GM12891 (cell line): ENCODE data around the gene EIF4G3.
A peak's percentile ranks its signal among the peaks of the same experiment; 100 is the strongest.

ENCODE experiments used
- DNase-seq: peaks from one replicate; pipeline ENCODE4 v3.0.0; 2011; ENCODE audit warnings: low spot score; ENCODE audit not compliant: insufficient read length
- FAIRE-seq: peaks from 2 replicates; lab custom pipeline; 2011; peaks lifted over from hg19 to GRCh38; lab: Jason Lieb, UNC
- PAX5 ChIP-seq: IDR thresholded peaks from 2 replicates; pipeline ENCODE4 v1.6.1; 2011; ENCODE audit warnings: low read length, moderate library complexity, mild to moderate bottlenecking; ENCODE audit not compliant: insufficient read depth, severe bottlenecking
- POLR2A ChIP-seq: IDR thresholded peaks from 2 replicates; pipeline ENCODE4 v1.6.1; 2011; ENCODE audit warnings: low read depth, low read length, control low read depth
- POLR2AphosphoS5 ChIP-seq: IDR thresholded peaks from 2 replicates; pipeline ENCODE4 v1.6.1; 2011; ENCODE audit warnings: low read depth, low read length, control low read depth
- POU2F2 ChIP-seq: IDR thresholded peaks from 2 replicates; pipeline ENCODE4 v1.6.1; 2011; ENCODE audit warnings: low read depth, mild to moderate bottlenecking, control low read depth, low read length, moderate library complexity
- SPI1 ChIP-seq: IDR thresholded peaks from 2 replicates; pipeline ENCODE4 v1.6.1; 2011; ENCODE audit warnings: low read depth, low read length, control low read depth
- TAF1 ChIP-seq: IDR thresholded peaks from 2 replicates; pipeline ENCODE4 v1.6.1; 2011; ENCODE audit warnings: low read depth, low read length, control low read depth

EIF4G3 gene

DNA sequence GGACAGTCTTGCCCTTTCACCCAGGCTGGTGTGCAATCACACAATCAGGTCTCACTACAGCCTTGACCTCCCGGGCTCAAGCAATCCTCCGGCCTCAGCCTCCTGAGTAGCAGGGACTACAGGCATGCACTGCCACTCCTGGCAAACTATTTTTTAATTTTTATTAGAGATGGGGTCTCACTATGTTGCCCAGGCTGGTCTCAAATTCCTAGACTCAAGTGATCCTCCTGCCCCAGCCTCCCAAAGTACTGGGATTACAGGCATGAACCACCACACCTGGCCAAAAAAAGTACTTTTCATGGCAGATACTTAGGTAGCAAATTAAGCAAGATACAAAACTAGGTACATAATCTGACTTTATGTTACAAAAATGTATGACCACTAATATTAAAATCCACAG is 8.3 kb downstream of the EIF4G3 start:
- TF ChIP-seq POU2F2 = no peak
- no peak for TF ChIP-seq PAX5
- TF ChIP-seq SPI1 = no peak
- no peak for TF ChIP-seq TAF1
- no peak for TF ChIP-seq POLR2AphosphoS5
- no peak for FAIRE-seq

DNA sequence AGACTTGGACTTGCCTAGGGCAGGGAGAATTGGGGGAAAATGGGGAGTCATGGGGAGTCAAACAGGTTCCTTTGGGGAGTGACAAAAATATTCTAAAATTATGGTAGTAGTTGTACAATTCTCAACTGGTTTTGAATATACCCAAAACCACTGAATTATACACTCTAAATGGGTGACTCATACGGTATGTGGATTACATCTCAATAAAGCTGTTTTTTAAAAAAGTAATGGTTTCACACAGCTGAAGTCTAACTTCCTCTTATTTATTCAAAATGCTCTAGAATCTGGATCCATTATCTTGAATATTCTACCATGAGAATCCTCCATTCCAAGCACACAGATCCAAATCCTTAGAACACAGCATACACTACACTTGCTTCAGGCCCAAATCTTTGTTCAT is 11.1 kb downstream of the EIF4G3 start:
- peak; percentile 26 for FAIRE-seq
- TF ChIP-seq SPI1 = no peak
- no peak for TF ChIP-seq PAX5
- TF ChIP-seq POU2F2 = no peak
- TF ChIP-seq POLR2A = no peak
- no peak for DNase-seq

More for the DNA sequence above, 8.3 kb downstream of the EIF4G3 start:
- no peak for DNase-seq

DNA sequence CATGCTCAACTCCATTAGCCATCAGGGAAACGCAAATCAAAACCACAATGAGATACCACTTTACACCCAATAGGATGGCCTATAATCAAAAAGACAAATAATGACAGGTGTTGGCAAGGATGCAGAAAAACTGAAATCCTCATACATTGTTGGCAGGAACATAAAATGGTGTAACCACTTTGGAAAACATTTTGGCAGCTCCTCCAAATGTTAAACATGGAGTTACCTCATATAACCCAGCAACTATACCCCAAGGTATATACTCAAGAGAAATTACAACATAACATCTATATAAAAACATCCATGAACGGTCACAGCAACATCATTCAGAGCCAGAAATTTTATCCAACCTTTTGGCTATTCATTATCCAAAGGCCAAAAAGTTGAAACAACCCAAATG is 11.6 kb downstream of the EIF4G3 start:
- no peak for FAIRE-seq
- TF ChIP-seq TAF1 = no peak
- TF ChIP-seq POLR2A = no peak
- TF ChIP-seq POU2F2 = no peak
- no peak for TF ChIP-seq SPI1
- TF ChIP-seq PAX5 = no peak
- no peak for TF ChIP-seq POLR2AphosphoS5
- no peak for DNase-seq

- TF ChIP-seq POLR2AphosphoS5 (no peak), TAF1 (no peak), POU2F2 (no peak), SPI1 (no peak), POLR2A (no peak), PAX5 (no peak)
- no peak for DNase-seq
- FAIRE-seq = no peak
Observed at GRCh38 chr1:21164266-21164665, 12.4 kb downstream of the EIF4G3 start.

- DNase-seq (no peak), FAIRE-seq (no peak)
- TF ChIP-seq POU2F2 (no peak), POLR2A (no peak), SPI1 (no peak), POLR2AphosphoS5 (no peak), PAX5 (no peak), TAF1 (no peak)
Observed at GRCh38 chr1:21162740-21163464, 13.8 kb downstream of the EIF4G3 start.

GRCh38 chr1:21161842-21162241 is 14.9 kb downstream of the EIF4G3 start:
- DNase-seq (no peak), FAIRE-seq (no peak)
- TF ChIP-seq PAX5 = no peak
- no peak for TF ChIP-seq POLR2AphosphoS5
- no peak for TF ChIP-seq TAF1
- no peak for TF ChIP-seq POU2F2

- no peak for TF ChIP-seq PAX5
- no peak for TF ChIP-seq POLR2AphosphoS5
- no peak for TF ChIP-seq SPI1
- no peak for TF ChIP-seq POLR2A
- no peak for TF ChIP-seq TAF1
- TF ChIP-seq POU2F2 = no peak
- no peak for FAIRE-seq
Observed at GRCh38 chr1:21160263-21160796, 16.4 kb downstream of the EIF4G3 start.

DNA sequence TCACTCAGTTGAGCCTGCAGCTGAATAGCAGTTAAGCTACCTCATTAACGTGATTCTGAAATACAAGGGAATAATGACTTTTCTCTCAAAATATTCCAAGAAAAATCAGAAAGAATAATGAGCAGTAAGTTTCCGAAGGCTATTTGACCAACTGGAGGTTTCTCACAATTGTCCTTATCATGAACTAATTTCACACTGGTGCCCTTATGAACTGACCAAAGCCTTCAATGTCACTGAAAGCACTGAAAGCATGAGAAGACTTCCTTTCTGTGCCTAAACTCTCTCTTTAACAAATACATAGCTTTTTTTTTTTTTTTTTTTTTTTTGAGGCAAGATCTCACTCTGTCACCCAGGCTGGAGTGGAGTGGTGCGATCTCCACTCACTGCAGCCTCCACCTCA is 18.8 kb downstream of the EIF4G3 start:
- TF ChIP-seq TAF1 = no peak
- no peak for TF ChIP-seq PAX5
- TF ChIP-seq SPI1 = no peak
- TF ChIP-seq POLR2AphosphoS5 = no peak
- TF ChIP-seq POU2F2 = no peak
- TF ChIP-seq POLR2A = no peak
- DNase-seq (no peak), FAIRE-seq (no peak)

More at GRCh38 chr1:21160263-21160796, 16.4 kb downstream of the EIF4G3 start:
- no peak for DNase-seq

DNA sequence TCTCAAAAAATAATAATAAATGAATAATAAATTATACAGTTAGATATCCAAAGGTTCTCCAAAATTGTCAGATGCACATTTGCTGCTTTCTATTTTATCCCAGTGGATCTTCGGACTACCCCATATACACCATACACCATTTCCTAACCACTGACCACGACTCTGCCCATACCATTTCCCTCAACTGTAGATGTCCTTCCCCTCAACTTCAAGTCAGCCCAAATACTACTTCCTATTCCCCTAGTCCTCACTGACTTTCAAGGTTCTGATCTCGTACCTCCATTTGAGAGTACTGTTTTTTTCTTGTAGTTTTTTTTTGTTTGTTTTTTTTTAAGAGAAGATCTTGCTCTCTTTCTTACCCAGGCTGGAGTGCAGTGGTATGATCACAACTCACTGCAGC is 19.6 kb downstream of the EIF4G3 start:
- TF ChIP-seq POLR2AphosphoS5 (no peak), PAX5 (no peak), SPI1 (no peak), POU2F2 (no peak), TAF1 (no peak), POLR2A (no peak)
- no peak for FAIRE-seq
- DNase-seq = no peak
